ENCODE data around the gene PPP1R2B.

- TF ChIP-seq EZH2 (IDR thresholded peaks at IDR 0.05) (no peak), CTCF (IDR thresholded peaks at IDR 0.05) (no peak)
Measured at GRCh38 chr5:156871212-156871611, 21.1 kb downstream of the PPP1R2B start.
